Measurements from ENCODE around the gene KRT8. TPM values are rescaled to one million over a fixed set of nuclear protein-coding genes. Genes with fewer than 3 reads are reported as not detected.

KRT8 gene
- polyA plus RNA-seq, 1 of the 3 experiments (the other 2 are of a cell fraction), result 49.4 TPM

DNA sequence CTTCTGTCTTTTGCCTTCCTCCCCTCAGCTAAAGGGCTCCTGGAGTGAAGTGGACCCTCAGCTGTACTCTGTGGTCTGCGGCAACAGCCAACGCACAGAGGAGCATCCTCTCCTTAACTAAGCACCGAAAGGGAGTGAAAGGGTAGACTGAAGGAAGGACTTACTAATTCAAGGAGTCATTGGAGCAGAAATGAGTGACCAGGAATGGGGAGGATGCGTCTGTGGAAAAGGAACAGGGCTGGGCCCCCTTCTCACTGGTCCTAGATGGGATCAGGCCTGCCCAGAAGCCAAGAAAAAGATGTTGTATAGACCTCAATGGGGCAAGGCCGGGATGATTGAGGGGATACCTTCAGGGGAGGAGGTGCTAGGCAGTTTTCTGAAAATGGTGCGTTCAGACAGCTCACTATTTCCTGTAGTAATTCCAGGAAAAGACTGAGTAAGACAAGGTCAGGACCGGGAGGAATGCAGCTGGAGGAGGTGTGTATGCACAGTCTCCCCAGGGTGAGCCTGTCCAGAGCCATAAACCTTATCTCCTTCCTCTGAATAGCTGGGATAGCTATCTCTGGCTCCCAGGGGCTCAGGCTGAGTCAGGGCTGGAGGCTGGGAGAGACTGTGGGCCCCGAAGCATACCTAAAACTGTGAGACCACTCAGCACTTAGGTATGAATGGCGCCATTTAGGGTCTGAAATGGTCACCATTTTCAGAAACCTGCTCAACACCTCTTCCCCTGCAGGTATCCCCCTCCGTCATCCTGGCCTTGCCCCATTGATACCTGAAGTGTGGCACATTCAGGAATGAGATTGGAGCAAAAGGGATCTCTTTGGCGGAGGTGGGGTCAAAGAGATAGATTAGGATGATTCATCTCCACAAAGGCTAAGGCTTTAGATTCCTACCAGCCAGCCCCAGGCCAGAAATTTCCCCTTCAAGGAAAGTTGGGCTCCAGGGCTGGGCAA lies 20.2 kb upstream of the KRT8 start (continued):
- TF ChIP-seq SMC3 (IDR thresholded peaks at IDR 0.05; ENCODE audit: low read depth, low read length) (no peak), CHD2 (IDR thresholded peaks at IDR 0.05; ENCODE audit: low read length, partially characterized antibody) (no peak), ELF1 (IDR thresholded peaks at IDR 0.05) (no peak; the same call in 1 of the 2 replicates), TAF1 (IDR thresholded peaks at IDR 0.05; ENCODE audit: borderline replicate concordance, low read depth, low read length) (no peak; the same call in 1 of the 2 replicates), FOXM1 (IDR thresholded peaks at IDR 0.05; ENCODE audit: low read depth) (no peak), TCF12 (IDR thresholded peaks at IDR 0.05) (peak; percentile 96), NRF1 (IDR thresholded peaks at IDR 0.05; ENCODE audit: low read depth, low read length) (no peak), SIN3A (IDR thresholded peaks at IDR 0.05; ENCODE audit: borderline replicate concordance, low read depth, low read length) (0 out of 2 replicates have a peak, but pooled peaks have one; percentile 80)
- TF ChIP-seq, protein P1, sequence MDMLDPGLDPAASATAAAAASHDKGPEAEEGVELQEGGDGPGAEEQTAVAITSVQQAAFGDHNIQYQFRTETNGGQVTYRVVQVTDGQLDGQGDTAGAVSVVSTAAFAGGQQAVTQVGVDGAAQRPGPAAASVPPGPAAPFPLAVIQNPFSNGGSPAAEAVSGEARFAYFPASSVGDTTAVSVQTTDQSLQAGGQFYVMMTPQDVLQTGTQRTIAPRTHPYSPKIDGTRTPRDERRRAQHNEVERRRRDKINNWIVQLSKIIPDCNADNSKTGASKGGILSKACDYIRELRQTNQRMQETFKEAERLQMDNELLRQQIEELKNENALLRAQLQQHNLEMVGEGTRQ (IDR thresholded peaks at IDR 0.05; ENCODE audit: borderline replicate concordance, low read depth, low read length), result no peak
- TF ChIP-seq, protein P2, sequence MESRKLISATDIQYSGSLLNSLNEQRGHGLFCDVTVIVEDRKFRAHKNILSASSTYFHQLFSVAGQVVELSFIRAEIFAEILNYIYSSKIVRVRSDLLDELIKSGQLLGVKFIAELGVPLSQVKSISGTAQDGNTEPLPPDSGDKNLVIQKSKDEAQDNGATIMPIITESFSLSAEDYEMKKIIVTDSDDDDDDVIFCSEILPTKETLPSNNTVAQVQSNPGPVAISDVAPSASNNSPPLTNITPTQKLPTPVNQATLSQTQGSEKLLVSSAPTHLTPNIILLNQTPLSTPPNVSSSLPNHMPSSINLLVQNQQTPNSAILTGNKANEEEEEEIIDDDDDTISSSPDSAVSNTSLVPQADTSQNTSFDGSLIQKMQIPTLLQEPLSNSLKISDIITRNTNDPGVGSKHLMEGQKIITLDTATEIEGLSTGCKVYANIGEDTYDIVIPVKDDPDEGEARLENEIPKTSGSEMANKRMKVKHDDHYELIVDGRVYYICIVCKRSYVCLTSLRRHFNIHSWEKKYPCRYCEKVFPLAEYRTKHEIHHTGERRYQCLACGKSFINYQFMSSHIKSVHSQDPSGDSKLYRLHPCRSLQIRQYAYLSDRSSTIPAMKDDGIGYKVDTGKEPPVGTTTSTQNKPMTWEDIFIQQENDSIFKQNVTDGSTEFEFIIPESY (IDR thresholded peaks at IDR 0.05; ENCODE audit: borderline replicate concordance, low read depth), result peak; percentile 76

DNA sequence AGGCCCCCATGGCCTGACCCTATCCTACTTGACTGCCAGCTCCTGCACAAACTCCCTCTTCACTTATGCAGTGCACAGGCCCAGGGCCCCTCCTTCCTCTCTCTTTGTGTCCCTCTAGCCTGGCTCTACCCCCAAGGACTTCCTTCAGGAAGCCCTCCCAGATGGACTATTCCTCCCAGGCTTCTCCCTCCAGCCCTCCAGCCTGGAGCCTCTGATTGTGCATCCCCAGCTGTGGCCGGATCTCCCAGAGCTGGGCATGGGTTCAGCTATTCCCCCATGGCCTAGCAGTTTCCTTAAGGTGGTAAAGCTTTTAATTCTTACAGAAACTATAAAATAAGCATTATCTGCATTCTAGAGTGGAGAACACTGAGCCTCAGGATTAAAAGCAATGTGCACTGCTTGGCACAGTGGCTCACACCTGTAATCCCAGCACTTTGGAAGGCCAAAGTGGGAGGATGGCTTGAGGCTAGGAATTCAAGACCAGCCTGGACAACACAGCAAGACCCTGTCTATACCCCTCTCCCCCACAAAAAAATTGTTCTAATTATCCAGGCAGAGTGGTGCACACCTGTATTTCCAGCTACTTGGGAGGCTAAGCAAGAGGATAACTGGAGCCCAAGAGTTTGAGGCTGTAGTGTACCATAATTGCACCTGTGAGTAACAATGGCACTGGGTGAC lies 16.8 kb upstream of the KRT8 start:
- ChIA-PET CTCF (interaction anchor here (1.7 to 2.7 kb wide), 3 partner anchors 37 to 59 kb away, joined by 8 to 13 read pairs (median 10); no protein-coding TSS in a partner anchor), POLR2A (no interaction called here)
- no peak for DNase-seq
- Histone ChIP-seq H3K36me3 (replicated peaks in 1 of 2; ENCODE audit: control insufficient read depth in 1 of 2, insufficient read depth in 2 of 2, low read length in 1 of 2) (no peaks in the 10 kb centered on the region), H3K79me2 (ENCODE audit: insufficient read depth) (no peaks in the 10 kb centered on the region), H4K20me1 (ENCODE audit: insufficient read depth) (no peaks in the 10 kb centered on the region), H3K9me3 (no peaks in the 10 kb centered on the region), H3K27me3 (ENCODE audit: insufficient read depth) (no peaks in the 10 kb centered on the region), H3K9me2 (no peaks in the 10 kb centered on the region), H3K9ac (no peak overlapping the region), H3K4me1 (ENCODE audit: control insufficient read depth in 1 of 2, insufficient read depth in 2 of 2, low read depth in 1 of 2, low read length in 1 of 2) (peaks cover 4 to 22% of the 10 kb centered on the region in 2 experiments; a peak in 3 of 4 replicates), H3K4me3 (ENCODE audit: low read depth in 2 of 2, low read length in 1 of 2) (no peak overlapping the region), H3F3A (replicated peaks; ENCODE audit: insufficient read depth) (peaks cover 23% of the 10 kb centered on the region), H3K4me2 (no peak overlapping the region), H2AFZ (ENCODE audit: low read depth) (no peak overlapping the region), H3K27ac (ENCODE audit: low read depth in 2 of 2, low read length in 1 of 2) (no peak overlapping the region)
- 78% methylated on average over 1 of the region's 1 CpG for WGBS (ENCODE audit: low lambda C conversion rate)
- no peak for TF ChIP-seq FOXJ3 (CRISPR knock-in tag; IDR thresholded peaks at IDR 0.05)

Data from SK-N-SH (cell line).